ENCODE measurements around the gene COPRS. TPM values are rescaled to one million over a fixed set of nuclear protein-coding genes. Genes with fewer than 3 reads are reported as not detected.
A peak's percentile ranks its signal among the peaks of the same experiment; 100 is the strongest.

The COPRS gene
- total RNA-seq, 4 donors from 2014 or later, result 36.5 to 114 (median 58.1) TPM

DNA sequence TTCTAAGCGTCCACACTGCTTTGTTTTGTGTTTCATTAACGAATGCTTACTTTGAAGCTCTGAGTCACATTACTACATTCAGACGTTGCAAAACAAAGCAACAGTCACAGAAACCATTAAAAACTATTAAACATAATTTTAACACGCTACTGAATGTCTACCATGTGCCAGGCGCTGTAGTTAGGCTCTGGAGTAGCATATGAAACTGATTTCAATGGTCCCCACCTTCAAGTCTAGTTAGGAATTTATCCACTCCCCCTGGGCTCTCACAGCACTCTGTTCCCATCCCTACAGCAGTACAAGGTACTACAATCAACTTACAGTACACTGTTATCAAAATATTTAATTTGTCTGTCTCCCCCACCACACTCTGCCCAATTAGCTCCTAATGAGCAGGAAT is 41.8 kb upstream of the COPRS start:
- intact Hi-C loops (cut with DNase I; ENCODE audit: low total_unique reads), result no loop called here
- TF ChIP-seq POLR2A (IDR thresholded peaks at IDR 0.05), result no peak
- TF ChIP-seq, protein P1, sequence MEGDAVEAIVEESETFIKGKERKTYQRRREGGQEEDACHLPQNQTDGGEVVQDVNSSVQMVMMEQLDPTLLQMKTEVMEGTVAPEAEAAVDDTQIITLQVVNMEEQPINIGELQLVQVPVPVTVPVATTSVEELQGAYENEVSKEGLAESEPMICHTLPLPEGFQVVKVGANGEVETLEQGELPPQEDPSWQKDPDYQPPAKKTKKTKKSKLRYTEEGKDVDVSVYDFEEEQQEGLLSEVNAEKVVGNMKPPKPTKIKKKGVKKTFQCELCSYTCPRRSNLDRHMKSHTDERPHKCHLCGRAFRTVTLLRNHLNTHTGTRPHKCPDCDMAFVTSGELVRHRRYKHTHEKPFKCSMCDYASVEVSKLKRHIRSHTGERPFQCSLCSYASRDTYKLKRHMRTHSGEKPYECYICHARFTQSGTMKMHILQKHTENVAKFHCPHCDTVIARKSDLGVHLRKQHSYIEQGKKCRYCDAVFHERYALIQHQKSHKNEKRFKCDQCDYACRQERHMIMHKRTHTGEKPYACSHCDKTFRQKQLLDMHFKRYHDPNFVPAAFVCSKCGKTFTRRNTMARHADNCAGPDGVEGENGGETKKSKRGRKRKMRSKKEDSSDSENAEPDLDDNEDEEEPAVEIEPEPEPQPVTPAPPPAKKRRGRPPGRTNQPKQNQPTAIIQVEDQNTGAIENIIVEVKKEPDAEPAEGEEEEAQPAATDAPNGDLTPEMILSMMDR (IDR thresholded peaks at IDR 0.05), result no peak
- peak overlapping the region in 1 of 2 donors; percentile 76 for H3K27ac ChIP-seq

DNA sequence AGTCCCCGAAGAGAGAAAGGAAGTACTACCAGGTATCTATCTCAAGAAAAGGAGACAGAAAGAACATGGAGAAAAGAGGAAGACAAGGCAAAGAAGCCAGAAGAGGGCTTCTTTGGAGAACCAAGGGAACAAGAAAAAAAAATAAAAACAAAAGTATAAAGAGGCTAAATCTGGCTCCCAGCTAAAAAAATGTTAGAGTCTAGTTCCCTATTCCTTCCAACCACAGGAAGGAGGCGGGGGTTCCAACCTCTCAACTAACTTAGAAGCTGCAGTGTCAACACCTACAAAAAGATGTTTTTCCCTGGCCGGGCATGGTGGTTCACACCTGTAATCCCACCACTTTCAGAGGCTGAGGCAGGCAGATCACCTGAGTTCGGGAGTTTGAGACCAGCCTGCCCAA is 29.1 kb upstream of the COPRS start:
- intact Hi-C loops (cut with DNase I; ENCODE audit: low total_unique reads), result no loop called here
- no peaks in the 10 kb centered on the region for H3K4me1 ChIP-seq
- no peak overlapping the region for H3K4me3 ChIP-seq
- no peak for DNase-seq
- TF ChIP-seq, protein P1 (IDR thresholded peaks at IDR 0.05), result no peak
- TF ChIP-seq POLR2A (IDR thresholded peaks at IDR 0.05), result no peak
- H3K27me3 ChIP-seq, result no peaks in the 10 kb centered on the region
- no peaks in the 10 kb centered on the region for H3K9me3 ChIP-seq
- H3K36me3 ChIP-seq, result no peaks in the 10 kb centered on the region
- no peak overlapping the region for H3K27ac ChIP-seq

More for the DNA sequence above, 41.8 kb upstream of the COPRS start:
- H3K4me3 ChIP-seq, result peak overlapping the region; percentile 68 to 80
- no peaks in the 10 kb centered on the region for H3K36me3 ChIP-seq
- H3K4me1 ChIP-seq, result peaks cover 0 to 5% of the 10 kb centered on the region in 2 donors
- no peaks in the 10 kb centered on the region for H3K9me3 ChIP-seq
- no peak for DNase-seq
- no peaks in the 10 kb centered on the region for H3K27me3 ChIP-seq

DNA sequence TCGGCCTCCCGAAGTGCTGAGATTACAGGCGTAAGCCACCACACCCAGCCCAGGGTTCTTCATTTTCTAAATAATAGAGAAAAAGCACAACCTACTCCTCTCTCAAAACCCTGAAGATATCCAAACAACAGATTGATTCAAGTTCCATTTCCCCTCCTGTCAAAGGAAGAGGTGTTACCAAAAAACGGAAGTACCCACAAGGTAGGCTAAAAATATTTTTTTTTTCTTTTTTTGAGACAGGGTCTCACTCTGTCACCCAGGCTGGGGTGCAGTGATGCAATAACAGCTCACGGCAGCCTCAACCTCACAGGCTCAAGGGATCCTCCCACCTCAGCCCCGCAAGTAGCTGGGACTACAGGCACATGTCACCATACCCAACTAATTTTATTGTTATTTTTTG is 23.5 kb upstream of the COPRS start:
- Histone ChIP-seq H3K36me3 (no peaks in the 10 kb centered on the region), H3K4me3 (no peak overlapping the region), H3K27ac (no peak overlapping the region), H3K9me3 (no peaks in the 10 kb centered on the region), H3K4me1 (no peaks in the 10 kb centered on the region), H3K27me3 (no peaks in the 10 kb centered on the region)
- DNase-seq, result no peak
- TF ChIP-seq POLR2A (IDR thresholded peaks at IDR 0.05), result no peak
- TF ChIP-seq, protein P1 (IDR thresholded peaks at IDR 0.05), result no peak
- intact Hi-C loops (cut with DNase I; ENCODE audit: low total_unique reads), result no loop called here

DNA sequence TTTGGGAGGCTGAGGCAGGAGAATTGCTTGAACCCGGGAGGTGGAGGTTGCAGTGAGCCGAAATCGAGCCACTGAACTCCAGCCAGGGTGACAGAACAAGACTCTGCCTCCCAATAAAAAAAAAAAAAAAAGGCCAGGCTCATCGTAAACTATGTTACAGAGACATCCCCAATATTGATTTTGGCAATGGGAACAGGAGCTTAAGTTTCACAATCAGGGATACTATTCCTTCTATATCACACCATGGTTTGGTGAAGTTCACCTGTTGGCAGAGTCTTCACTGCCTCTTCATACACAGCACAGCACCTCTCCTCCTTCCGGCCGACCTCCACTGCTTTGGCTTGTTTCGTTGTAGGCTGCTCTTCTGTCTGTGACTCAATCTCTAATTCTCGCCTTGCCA is 21.3 kb upstream of the COPRS start:
- intact Hi-C loops (cut with DNase I; ENCODE audit: low total_unique reads), result no loop called here
- DNase-seq, result no peak
- Histone ChIP-seq H3K9me3 (no peaks in the 10 kb centered on the region), H3K27me3 (no peaks in the 10 kb centered on the region), H3K36me3 (no peaks in the 10 kb centered on the region), H3K4me1 (no peaks in the 10 kb centered on the region), H3K27ac (no peak overlapping the region), H3K4me3 (no peak overlapping the region)
- TF ChIP-seq, protein P1 (IDR thresholded peaks at IDR 0.05), result no peak
- TF ChIP-seq POLR2A (IDR thresholded peaks at IDR 0.05), result no peak

DNA sequence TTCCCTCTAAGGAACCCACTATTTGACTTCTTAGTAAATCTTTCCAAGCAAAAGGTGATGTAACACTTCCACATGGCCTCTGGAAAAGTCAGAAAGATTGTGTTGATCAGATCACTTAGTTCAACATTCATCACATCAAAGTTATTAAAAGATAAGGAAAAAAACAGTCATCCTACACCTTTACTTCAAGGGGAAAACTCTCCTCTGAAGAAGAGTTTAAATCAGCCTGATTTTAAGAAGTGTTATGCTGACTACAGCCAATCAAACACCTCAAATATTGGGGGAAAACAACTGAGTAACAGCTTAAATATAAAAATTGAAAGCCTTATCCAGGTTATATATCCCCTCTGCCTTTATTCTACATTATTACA is 19.6 kb upstream of the COPRS start:
- H3K36me3 ChIP-seq, result no peaks in the 10 kb centered on the region
- no peaks in the 10 kb centered on the region for H3K27me3 ChIP-seq
- no peak overlapping the region for H3K4me3 ChIP-seq
- H3K27ac ChIP-seq, result no peak overlapping the region
- no peak for DNase-seq
- no peaks in the 10 kb centered on the region for H3K4me1 ChIP-seq
- no peaks in the 10 kb centered on the region for H3K9me3 ChIP-seq
- TF ChIP-seq POLR2A (IDR thresholded peaks at IDR 0.05), result no peak
- TF ChIP-seq, protein P1 (IDR thresholded peaks at IDR 0.05), result no peak
- intact Hi-C loops (cut with DNase I; ENCODE audit: low total_unique reads), result no loop called here
